ENCODE data around the gene EPO.

DNA sequence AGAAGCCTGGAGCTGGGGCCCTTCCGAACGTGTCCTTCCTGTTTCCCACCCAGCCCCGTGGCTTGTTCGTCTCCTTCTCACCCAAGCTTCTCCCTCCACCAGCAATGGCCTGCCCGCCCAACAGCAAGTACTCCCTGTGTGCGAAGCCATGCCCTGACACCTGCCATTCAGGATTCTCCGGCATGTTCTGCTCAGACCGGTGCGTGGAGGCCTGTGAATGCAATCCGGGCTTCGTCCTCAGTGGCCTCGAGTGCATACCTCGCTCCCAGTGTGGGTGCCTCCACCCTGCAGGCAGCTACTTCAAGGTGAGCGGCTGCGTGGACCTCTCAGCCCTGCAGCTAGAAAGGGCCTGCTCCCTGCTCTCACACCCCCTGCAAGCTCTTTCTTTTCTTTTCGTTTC is 45.0 kb downstream of the EPO start:
- TF ChIP-seq, protein P1, sequence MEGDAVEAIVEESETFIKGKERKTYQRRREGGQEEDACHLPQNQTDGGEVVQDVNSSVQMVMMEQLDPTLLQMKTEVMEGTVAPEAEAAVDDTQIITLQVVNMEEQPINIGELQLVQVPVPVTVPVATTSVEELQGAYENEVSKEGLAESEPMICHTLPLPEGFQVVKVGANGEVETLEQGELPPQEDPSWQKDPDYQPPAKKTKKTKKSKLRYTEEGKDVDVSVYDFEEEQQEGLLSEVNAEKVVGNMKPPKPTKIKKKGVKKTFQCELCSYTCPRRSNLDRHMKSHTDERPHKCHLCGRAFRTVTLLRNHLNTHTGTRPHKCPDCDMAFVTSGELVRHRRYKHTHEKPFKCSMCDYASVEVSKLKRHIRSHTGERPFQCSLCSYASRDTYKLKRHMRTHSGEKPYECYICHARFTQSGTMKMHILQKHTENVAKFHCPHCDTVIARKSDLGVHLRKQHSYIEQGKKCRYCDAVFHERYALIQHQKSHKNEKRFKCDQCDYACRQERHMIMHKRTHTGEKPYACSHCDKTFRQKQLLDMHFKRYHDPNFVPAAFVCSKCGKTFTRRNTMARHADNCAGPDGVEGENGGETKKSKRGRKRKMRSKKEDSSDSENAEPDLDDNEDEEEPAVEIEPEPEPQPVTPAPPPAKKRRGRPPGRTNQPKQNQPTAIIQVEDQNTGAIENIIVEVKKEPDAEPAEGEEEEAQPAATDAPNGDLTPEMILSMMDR (optimal IDR thresholded peaks at IDR 0.05 in 1 of 3, IDR thresholded peaks at IDR 0.05 in 1 of 3, conservative IDR thresholded peaks at IDR 0.05 in 1 of 3; ENCODE audit: extremely low read depth in 1 of 3, insufficient read depth in 2 of 3, low read length in 3 of 3), result no peak
- TF ChIP-seq EZH2 (IDR thresholded peaks at IDR 0.05; ENCODE audit: low read length), result no peak
